DMS114 treated with DMSO at 0.1 percent for 48 hours (cell line): ENCODE measurements around the gene SLC6A18.
"Not testable (repeated sequence)": the region's sequence is repeated elsewhere in the genome, so short reads cannot be mapped to it uniquely, and the experiment has no call there.

Source experiments
- DNase-seq: peaks from one replicate; lab custom pipeline; 2025; ENCODE audit not compliant: unreplicated experiment; lab: John Stamatoyannopoulos, UW

The SLC6A18 gene

GRCh38 chr5:1273745-1274144 lies 48.6 kb downstream of the SLC6A18 start:
- no peak for DNase-seq

- DNase-seq, result no peak
Measured at GRCh38 chr5:1274471-1274870, 49.3 kb downstream of the SLC6A18 start.

GRCh38 chr5:1275397-1276391 lies 50.5 kb downstream of the SLC6A18 start:
- DNase-seq, result not testable (repeated sequence)

DNA sequence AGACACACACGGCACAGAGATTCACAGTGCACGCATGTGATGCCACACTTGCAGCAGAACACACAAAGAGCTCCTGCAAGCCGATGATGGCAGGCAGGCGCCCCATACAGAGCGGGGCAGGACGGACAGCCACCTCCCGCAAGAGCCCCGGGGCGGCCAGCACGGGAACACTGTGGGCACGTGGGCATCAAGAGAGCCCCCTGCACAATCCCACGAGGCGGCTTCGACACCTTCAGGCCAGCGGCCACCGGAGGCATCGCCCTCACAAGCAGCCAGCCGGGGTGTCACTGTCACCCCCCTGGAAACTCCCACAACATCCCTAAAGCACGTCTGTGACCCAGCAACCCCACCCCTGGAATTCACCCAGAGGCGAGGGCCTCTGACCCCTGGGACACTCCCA lies 51.7 kb downstream of the SLC6A18 start:
- no peak for DNase-seq

DNA sequence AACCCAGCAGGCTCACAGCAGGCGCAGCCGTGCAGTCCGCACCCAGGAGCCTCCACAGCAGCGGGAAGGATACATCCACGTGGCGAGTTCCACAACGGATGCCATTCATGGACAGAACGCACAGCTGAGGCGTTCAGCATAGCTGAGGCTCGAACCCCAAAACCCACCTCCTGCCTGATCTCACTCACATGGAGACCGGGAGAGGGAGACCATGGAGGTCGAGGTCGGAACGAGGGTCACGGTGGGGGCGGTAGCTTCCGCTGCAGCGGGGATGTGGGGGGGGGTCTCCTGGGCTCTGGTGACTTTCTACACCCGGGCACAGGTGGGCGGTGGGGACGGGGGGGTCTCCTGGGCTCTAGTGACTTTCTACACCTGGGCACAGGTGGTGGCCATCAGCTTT lies 52.1 kb downstream of the SLC6A18 start:
- no peak for DNase-seq

- DNase-seq, result no peak
Measured at GRCh38 chr5:1277781-1278180, 52.6 kb downstream of the SLC6A18 start.

- DNase-seq, result no peak
Measured at GRCh38 chr5:1278216-1278615, 53.0 kb downstream of the SLC6A18 start.

DNA sequence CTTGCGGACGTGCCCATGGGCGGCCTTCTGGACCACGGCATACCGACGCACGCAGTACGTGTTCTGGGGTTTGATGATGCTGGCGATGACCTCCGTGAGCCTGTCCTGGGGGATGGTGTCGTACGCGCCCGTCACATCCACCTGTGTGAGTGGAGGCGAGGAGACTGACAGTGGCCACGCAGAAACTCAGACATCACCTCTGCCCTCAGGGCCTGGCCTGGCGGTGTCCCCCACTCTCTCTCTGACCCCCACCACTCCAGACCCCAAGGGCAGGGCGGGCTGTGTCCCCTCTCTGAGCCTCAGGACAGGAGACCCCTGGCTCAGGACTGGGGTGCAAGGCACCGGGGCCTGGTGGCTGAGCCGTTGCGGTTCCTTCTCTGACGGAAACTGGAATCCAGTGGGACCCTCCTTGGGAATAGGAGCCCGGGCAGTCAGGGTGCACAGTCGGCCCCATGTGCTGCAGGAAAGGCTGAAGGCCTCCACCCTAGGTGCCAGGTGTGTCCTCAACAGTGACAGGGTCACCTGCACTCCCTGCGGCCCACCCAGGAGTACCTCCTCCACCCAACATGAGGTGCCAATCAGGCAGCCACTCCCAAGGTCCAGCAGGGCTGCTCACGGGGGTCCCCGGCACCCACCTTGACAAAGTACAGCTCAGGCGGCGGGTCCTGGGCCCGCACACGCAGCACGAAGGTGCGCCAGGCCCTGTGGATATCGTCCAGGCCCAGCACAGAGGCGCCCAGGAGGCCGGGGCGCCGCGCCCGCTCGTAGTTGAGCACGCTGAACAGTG lies 53.7 kb downstream of the SLC6A18 start:
- no peak for DNase-seq

GRCh38 chr5:1279443-1280151 lies 54.4 kb downstream of the SLC6A18 start:
- DNase-seq, result no peak

DNA sequence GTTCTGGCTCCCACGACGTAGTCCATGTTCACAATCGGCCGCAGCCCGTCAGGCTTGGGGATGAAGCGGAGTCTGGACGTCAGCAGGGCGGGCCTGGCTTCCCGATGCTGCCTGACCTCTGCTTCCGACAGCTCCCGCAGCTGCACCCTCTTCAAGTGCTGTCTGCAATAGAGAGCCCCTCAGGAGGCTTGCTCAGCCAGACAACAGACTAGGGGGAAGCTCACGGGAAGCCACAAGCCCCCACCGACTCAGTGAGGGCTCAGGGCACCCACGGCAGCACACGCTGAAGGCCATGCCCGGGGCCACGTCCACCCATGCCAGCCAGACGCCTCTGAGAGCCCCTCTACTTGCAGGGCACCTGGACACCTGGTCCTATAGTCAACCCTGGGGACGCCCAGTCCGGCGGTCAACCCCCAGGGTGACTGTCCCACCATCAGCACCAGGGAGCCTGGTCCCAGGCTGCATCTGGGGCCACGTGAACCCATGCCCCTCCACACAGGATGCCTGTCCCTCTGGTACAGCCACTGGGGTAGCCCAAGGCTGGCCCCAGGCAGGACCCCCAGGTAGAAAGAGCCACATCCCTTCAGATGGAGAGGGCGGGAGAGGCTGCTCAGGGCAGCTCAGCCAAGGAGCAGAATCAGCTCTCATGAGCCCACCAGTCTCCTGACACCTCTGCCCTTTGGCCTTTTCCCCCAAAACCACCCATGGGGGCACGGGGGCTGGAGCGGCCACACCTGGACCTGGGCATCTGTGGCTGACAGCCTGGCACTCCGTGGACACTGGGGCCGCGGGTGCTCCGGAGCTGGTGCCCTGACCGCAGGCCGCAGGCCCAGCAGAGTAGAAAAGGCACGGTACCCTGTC lies 55.2 kb downstream of the SLC6A18 start:
- no peak for DNase-seq

DNA sequence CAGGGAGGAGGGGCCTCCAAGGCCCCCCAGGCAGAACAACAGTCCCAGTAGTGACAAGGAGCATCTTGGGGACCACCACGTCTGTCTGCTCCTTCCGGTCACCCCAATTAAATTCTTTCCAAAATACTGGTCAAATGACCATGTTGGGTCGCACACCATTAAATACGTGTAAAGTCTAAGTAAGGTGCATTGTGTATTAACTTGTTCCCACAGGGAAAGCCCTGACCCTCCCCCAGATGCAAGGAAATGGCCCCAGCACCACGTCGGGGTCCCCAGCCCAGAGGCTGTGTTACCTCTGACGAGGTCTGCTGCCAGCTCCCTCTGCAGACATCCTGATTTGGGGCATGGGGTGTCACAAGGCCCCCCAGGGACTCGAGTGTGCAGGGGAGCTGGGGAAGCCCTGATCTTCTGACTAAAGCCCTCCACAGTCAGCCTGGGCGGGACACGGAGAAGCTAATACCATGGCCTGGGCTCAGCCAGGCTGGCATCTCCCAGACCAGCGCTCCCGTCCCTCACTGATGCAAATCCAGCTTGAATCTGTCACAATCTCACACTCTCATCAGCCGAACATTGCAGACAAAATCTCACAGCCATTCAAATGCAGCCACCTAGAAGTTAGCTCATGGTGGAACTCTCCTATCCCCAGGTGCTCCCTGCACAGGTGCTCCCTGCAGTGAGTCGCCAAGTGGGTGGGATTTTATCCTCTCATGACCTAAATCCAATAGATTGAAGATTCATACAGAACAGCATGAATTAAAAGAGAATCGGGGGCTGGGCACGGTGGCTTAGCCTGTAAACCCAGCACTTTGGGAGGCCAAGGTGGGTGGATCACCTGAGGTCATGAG lies 56.1 kb downstream of the SLC6A18 start:
- DNase-seq, result no peak

DNA sequence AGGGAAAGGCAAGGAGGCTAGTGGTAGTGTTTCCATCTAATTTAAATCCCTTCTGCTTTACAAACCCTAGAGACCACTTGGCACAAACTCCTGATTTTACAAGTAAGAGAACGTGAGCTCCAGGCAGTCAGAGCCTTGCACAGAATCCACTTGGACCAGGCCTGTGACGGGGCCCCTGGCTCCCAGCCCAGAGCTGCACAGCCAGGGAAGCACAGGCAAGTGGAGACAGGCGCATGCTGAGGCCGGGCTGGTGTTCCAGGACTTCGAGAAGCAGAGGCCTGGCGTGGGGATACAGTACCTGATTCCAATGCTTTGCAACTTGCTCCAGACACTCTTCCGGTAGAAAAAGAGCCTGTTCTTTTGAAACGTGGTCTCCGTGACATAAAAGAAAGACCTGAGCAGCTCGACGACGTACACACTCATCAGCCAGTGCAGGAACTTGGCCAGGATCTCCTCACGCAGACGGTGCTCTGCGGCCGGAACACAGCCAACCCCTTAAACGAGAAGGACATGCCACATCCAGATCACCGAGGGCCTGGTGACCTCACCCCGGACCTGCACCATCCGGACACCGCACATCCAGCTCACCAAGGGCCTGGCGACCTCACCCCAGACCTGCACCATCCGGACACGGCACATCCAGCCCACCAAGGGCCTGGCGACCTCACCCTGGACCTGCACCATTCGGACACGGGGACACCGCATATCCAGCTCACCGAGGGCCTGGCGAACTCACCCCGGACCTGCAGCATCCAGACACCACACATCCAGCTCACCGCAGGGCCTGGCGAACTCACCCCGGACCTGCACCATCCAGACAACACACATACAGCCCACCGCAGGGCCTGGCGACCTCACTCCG lies 57.2 kb downstream of the SLC6A18 start:
- no peak for DNase-seq

DNA sequence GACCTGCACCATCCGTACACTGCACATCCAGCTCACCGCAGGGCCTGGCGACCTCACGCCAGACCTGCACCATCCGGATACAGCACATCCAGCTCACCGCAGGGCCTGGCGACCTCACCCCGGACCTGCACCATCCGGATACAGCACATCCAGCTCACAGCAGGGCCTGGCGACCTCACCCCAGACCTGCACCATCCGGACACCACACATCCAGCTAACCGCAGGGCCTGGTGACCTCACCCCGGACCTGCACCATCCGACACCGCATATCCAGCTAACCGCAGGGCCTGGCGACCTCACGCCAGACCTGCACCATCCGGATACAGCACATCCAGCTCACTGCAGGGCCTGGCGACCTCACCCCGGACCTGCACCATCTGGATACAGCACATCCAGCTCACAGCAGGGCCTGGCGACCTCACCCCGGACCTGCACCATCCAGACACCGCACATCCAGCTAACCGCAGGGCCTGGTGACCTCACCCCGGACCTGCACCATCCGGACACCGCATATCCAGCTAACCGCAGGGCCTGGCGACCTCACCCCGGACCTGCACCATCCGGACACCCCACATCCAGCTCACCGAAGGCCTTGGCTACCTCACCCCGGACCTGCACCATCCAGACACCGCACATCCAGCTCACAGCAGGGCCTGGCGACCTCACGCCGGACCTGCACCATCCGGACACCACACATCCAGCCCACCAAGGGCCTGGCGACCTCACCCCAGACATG lies 58.0 kb downstream of the SLC6A18 start:
- not testable (repeated sequence) for DNase-seq

DNA sequence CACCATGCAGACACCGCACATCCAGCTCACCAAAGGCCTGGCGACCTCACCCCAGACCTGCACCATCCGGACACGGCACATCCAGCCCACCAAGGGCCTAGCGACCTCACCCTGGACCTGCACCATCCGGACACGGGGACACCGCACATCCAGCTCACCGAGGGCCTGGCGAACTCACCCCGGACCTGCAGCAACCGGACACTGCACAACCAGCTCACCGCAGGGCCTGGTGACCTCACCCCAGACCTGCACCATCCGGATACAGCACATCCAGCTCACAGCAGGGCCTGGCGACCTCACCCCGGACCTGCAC lies 58.5 kb downstream of the SLC6A18 start:
- not testable (repeated sequence) for DNase-seq

GRCh38 chr5:1284336-1284970 lies 59.3 kb downstream of the SLC6A18 start:
- DNase-seq, result not testable (repeated sequence)

DNA sequence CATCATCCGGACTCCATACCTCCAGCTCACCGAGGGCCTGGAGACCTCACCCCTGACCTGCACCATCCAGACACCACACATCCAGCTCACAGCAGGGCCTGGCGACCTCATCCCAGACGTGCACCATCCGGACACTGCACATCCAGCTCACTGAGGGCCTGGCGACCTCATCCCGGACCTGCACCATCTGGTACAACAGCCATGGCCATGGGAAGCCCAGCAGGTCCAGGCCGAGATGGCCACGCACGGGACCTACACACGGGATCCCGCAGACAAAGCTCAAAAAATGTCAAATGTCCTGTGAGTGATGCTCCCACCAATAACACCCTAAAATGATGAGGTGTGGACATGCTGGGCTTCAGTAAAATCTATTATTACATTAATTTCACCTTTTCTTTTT lies 60.0 kb downstream of the SLC6A18 start:
- no peak for DNase-seq

DNA sequence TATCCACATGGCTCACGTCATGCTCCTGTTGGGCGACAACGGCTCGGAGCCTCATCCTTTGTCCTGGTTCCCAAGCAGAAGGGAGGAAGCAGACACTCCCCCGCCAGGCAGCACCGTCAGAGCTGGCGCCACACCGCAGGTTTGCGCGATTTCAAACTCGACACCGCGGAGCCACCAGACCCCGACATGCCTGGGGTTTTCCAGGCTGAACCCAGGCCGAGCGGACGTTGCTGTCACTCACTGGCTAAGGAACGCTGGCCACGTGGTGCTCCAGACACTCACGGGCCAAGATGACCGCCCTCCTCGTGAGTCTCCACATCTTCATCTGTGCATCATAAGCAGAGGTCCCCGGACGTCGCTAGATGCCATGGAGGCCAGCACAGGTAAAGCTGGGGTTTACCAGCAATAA lies 60.7 kb downstream of the SLC6A18 start:
- no peak for DNase-seq
